ENCODE results near the gene EPYC. TPM values are rescaled to one million over a fixed set of nuclear protein-coding genes. Genes with fewer than 3 reads are reported as not detected.
"Not testable (repeated sequence)": the region's sequence is repeated elsewhere in the genome, so short reads cannot be mapped to it uniquely, and the experiment has no call there.

The EPYC gene
- total RNA-seq, 1 experiment from 2014 or later = not detected

DNA sequence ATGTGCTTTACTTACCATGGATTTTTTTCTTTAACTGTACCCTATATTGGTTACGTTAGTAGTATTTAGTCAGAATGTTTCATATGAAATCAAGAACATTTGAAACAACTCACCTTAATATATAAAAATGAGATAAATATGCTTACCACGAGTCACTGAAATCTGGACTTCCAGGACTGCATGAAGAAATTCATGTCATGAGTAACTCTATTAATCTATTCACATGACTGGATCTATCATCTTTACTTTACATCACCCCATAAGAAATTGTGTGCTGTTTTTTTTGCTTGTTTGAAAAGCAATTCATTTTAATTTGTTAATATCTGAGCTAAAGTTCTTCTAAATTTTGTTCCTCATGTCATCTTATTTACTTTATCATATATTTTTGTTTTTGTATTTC is 5.2 kb downstream of the EPYC start:
- DNase-seq (ENCODE audit: low spot score) = no peak
- in situ Hi-C loops (cut with HindIII; ENCODE audit: low sequenced_read_pairs) = no loop called here

DNA sequence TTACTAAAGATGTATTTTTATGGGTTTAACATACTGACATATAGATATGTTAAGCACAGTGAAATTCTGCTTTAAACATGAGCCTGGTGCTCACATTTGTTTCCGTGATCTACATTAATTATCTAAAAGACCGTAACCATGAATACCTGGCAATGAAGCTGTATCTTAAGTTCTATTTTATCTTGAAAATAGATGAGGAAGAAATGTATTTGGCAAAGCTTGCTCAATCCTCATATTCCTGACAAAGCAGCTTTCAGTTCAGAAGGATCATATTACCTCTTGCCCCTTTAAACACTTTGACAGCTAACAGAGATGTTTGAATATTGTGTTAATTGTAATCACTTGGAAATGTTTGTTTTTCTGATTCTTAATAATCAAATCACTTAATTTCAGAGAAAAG is 9.8 kb downstream of the EPYC start:
- in situ Hi-C loops (cut with HindIII; ENCODE audit: low sequenced_read_pairs) = no loop called here
- no peak for DNase-seq (ENCODE audit: low spot score)

DNA sequence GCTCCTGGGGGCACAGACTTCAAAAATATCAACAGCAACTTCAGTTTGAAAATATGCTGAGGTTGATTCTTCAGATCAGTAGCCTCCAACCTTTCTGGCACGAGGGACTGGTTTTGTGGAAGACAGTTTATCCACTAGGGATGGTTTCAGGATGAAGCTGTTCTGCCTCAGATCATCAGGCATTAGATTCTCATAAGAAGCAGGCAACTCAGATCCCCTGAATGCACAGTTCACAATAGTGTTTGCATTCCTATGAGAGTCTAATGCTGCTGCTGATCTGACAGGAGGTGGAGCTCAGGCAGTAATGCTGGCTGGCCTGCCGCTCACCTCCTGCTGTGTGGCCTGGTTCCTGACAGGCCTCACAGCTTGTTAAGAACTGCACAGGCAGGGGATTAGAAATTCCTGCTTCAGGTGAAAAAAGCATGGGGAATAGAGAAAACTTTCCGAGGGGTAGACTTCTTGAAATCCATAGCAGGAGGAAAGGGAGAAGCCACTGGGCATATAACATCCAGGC is 12.8 kb downstream of the EPYC start:
- in situ Hi-C loops (cut with HindIII; ENCODE audit: low sequenced_read_pairs) = no loop called here

DNA sequence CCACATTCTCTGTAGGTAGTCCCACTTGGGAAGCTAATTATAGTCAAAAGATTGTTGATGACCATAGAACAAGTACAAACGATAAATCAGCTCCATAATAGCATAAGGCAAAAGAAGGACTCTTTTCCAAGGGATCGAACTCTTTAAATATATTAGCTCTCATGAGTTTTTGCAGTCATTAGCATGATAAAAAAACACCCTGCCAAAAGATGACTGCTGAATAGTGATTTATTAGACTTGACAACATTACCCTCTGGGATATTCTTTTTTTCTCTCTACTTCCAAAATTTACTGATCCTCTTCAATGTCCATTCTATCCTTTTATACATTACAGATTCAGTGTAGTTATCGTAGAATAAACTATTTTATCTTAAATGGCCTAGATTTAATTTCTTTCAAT is 14.2 kb downstream of the EPYC start:
- in situ Hi-C loops (cut with HindIII; ENCODE audit: low sequenced_read_pairs) = no loop called here

More for the DNA sequence above, 12.8 kb downstream of the EPYC start:
- peak; percentile 65 for DNase-seq (ENCODE audit: low spot score)

DNA sequence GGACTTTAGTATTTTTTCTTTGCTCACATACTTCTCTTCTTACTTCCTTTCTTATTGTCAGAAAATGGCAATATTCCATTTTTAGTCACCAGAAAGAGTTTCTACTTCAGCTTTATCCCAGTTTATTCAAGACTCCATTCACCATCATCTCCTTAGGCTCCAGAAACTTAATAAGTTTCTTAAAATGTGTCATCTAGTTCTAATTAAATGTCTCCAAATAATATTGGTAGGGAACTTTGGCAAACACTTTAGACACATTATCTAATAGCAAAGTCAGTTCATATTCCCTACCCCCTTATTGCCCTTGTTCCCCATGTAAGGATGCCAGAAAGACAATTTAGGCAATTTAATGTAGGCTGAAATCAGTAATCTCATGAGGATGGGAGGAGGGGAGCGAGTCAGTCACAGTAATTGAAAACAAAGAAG is 15.1 kb downstream of the EPYC start:
- in situ Hi-C loops (cut with HindIII; ENCODE audit: low sequenced_read_pairs) = no loop called here
- no peak for DNase-seq (ENCODE audit: low spot score)

More for the DNA sequence above, 14.2 kb downstream of the EPYC start:
- DNase-seq (ENCODE audit: low spot score) = no peak

DNA sequence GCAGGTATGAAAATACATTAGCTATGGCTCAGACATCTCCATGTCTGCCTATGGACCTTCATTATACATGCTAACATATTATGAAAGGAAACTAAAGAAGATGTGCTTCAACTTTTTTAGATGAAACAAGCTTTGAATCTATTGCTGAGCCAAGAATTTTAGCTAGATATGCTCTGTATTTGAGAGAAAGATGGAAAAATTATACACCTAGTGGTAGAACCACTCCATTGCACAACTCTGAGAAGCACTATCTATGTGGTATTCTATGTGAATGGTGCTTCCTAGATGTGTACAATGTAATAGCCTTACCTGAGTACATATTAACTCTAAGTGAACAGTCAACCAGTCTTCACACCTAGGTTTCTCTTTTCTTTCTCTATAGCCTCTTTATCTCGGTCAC is 17.3 kb downstream of the EPYC start:
- in situ Hi-C loops (cut with HindIII; ENCODE audit: low sequenced_read_pairs) = no loop called here
- DNase-seq (ENCODE audit: low spot score) = no peak

DNA sequence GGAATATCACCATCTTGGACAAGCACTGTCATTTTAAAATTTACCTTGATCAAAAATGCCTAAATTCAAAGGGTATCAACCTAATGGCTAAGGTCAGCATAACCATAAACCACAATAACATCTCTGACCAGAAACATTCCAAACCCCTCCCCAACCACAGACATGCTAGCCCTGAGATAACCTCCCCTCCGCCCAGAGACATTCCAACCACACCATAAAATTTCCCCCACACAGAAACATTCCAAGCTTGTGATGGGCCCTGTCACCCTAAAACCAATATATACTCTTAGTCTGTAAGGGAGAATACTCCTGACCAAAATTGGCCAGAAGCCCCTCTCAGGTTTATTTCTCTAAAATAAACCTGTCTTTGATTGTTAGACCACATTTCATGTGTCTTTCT is 17.7 kb downstream of the EPYC start:
- in situ Hi-C loops (cut with HindIII; ENCODE audit: low sequenced_read_pairs) = no loop called here
- DNase-seq (ENCODE audit: low spot score) = no peak

DNA sequence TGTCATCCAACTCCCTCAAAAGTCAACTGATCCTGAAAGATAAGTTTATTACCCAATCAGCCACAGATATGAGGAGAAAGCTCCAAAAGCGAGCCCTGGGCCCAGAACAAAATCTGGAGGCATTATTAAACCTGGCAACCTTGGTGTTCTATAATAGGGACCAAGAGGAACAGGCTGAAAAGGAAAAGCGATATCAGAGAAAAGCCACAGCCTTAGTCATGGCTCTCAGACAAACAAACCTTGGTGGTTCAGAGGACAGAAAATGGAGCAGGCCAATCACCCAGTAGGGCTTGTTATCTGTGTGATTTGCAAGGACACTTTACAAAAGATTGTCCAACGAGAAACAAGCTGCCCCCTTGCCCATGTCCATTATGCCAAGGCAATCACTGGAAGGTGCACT is 19.4 kb downstream of the EPYC start:
- in situ Hi-C loops (cut with HindIII; ENCODE audit: low sequenced_read_pairs); DNase-seq (ENCODE audit: low spot score): not testable (repeated sequence)

DNA sequence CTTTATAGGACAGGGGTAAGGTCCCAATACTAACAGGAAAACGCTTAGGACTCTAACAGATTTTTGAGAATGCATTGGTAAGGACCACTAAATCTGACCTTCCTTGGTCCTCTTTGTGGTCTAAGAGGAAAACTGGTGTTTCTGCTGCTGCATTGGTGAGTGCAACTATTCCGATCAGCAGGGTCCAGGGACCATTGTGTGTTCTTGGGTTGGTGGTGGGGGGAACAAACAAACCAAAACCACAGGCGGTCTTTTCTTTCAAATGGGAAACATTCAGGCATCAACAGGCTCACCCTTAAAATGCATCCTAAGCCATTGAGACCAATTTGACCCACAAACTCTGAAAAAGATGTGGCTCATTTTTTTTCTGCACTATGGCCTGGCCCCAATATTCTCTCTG is 20.7 kb downstream of the EPYC start:
- DNase-seq (ENCODE audit: low spot score) = no peak
- in situ Hi-C loops (cut with HindIII; ENCODE audit: low sequenced_read_pairs) = no loop called here

DNA sequence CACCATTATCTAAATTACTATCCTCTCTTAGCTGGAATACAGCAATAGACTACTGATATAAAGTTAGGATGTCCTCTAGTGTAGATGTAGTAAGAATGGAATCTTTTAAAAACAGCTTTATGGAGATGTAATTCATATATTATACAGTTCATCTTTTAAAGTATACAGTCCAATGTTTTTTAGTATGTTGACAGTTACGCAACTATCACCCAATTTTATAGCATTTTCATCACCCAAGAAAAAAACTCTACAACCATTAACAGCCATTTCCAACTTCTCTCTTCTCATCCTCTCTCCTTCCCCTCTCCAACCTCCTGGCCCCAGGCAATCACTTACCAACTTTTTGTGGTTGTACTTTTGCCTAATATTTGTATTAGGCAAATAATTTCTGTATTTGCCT is 22.6 kb downstream of the EPYC start:
- in situ Hi-C loops (cut with HindIII; ENCODE audit: low sequenced_read_pairs) = no loop called here
- DNase-seq (ENCODE audit: low spot score) = no peak

DNA sequence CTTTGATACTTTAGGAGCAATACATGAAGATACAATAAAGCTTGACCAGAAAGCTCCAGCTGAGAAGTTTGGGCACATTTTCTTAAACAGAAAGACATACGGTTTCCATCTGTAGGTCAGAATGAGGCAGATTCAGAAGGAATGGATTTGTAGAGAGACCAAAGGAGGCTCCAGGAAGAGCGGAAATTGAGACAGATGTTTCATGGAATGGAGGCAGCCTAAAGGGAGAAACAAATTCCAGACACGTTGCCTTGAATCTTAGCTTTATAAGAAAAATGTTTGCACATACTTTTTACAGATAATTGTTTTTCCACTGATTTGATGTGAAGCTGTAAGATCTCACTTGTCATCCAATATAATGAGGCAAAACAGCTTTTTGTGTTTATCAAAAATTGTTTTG is 24.8 kb downstream of the EPYC start:
- no peak for DNase-seq (ENCODE audit: low spot score)
- in situ Hi-C loops (cut with HindIII; ENCODE audit: low sequenced_read_pairs) = no loop called here

DNA sequence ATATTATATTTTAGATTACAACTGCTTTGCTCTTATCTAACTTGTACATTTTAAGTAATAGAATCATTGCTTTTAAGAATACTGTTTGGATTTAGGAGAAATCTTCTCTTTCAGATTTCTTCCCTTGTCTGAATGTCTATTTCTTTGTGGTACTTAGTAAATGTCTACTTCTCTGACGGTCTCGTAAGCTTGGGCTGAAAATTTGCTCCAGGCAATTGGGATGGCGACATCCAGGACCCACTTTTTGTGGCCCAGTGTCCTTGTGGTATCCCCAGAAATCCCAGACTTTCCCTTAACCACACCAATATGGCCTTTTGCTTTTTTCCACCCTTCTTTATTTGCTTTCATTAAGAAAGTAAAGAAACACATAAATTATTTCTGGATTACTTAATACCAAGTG is 25.8 kb downstream of the EPYC start:
- in situ Hi-C loops (cut with HindIII; ENCODE audit: low sequenced_read_pairs) = no loop called here

DNA sequence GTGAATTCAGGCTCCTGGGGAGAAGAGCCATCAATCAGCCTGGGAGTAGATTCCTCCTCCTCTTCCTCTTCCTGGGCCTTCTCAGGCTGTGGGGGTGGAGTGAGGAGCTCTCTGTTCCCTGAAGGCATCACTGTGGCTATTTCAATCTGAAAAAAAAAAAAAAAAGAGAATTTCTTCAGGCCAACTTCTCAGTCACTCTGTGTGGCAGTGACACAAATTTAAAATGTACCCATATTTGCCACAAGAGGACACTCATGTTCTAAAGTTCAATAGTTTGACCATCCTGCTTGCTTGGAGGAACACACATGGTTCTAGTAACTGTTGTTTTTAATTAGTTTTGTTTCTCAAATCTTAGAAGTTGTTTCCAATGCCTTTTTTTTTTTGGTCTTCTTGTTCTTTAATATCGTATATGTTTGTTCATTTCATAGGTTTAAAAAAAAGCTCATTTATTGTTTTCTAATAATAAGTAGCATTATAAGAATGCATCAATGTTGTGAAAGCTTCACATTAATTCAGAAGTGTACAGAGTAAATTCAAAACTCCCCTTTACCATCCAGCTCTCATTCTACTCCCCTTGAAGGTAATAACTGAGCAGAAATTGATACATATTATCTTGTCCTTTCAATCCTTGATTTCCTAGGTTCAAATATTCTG is 26.5 kb downstream of the EPYC start:
- peak; percentile 67 for DNase-seq (ENCODE audit: low spot score)

More for the DNA sequence above, 25.8 kb downstream of the EPYC start:
- DNase-seq (ENCODE audit: low spot score) = no peak

DNA sequence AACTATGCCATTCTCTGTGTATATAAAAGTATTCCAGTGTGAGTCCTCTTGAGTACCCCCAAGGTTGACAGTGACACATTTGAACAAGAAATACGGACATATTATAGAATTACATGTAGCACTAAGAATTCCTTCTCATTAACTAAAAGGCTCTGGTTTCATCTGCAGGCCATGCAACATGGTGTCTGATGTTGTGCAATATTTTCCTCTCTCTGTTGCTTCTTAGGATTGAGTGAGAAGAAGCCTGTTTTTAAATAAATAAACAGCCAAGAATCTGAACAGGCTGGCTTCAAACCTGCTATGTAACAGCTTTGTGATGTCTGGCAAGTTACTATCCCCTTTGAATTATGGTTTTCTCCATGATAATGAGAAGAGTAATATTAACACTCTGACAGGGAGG is 27.5 kb downstream of the EPYC start:
- in situ Hi-C loops (cut with HindIII; ENCODE audit: low sequenced_read_pairs) = no loop called here
- DNase-seq (ENCODE audit: low spot score) = no peak

More for the DNA sequence above, 26.5 kb downstream of the EPYC start:
- in situ Hi-C loops (cut with HindIII; ENCODE audit: low sequenced_read_pairs) = no loop called here

DNA sequence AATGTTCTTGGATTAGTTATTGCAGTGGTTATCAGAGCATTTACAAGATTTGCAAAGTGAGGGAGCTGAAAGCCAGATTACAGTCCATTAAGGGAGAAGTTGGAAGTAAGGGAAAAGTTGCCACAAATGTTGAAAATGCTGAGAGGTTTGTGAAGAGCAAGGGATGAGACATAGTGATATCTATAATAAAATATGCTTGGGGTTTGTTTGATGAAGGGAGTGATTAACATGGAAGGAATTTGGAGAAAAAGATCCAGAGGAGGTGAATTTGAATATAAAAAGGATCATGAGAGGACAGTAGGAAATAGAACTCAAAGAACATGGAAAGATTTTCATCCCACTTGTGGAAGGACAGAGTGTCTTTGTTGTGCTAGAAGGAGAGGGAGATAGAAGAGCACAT is 30.5 kb downstream of the EPYC start:
- in situ Hi-C loops (cut with HindIII; ENCODE audit: low sequenced_read_pairs) = no loop called here
- no peak for DNase-seq (ENCODE audit: low spot score)

DNA sequence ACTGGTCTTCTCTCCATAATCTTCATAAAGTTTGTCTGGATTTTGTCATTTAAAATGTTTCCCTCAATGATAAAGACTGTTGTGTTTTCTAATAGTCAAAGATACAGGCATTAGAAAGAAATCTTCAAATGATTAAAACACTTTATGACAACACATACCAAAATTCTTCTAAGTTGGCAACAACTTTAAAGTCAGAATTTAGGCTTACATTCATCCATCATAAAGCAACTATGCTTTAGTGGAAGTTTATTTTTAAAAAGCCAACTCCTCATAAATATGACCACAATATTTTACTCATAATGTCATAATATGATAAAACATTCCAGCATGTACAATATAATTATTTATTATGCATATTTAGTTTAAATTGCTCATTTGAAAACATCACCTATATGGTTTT is 32.5 kb downstream of the EPYC start:
- DNase-seq (ENCODE audit: low spot score) = no peak
- in situ Hi-C loops (cut with HindIII; ENCODE audit: low sequenced_read_pairs) = no loop called here

DNA sequence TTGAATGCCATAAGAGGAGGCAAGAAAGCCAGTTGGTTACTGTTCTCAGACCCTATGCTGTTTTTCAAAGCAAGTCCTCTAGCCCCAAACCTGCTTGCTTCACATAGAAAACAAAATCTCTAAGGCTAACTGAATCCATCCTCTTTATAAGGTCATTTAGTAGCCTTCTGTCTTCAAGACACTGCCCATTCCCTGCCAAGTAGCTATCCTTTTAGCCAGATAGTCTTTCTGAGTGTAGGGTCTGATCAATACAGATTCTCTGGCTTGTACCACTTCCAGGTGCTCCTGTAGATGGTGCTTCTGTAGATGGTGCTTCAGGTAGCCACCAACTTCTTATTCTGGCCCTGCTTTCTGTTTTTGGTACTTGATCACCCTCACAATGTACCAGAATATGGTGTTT is 33.9 kb downstream of the EPYC start:
- in situ Hi-C loops (cut with HindIII; ENCODE audit: low sequenced_read_pairs) = no loop called here
- DNase-seq (ENCODE audit: low spot score) = no peak

DNA sequence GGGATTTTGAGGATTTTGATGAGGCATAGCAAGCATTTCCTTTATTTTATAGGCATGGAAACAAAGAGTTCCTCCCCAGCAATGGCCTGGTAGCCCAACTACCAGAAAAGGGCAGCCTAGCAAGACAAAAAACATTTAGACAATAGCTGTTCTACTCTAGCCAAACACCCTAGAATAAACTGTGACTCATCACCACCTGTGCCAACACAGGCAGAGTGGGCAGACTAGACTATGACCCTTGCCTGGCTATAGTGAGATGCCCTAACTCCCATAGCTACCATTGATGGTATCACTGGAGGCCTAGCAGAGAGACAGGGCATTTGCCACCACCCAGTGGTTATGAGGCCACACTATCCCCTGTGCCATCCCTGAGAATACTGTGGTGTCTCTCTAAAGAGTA is 34.3 kb downstream of the EPYC start:
- no peak for DNase-seq (ENCODE audit: low spot score)

DNA sequence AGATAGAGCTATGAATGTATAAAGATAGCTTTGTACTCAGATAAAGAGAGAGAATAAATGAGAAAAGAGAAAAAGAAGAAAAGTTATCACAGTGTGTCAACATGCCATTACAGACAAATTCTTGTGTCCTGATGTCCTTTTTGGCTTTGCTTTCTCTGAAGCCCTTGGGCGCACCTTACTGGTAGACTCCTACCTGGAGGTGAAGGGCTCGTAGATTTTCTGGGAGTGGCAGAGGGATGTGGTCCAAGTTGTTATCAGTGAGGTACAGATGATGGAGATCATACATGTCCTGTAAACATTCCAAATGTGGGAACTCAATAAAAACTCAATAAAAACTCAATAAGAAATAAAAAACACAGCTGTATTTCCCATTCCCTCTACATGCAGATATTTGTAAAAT is 34.9 kb downstream of the EPYC start:
- no peak for DNase-seq (ENCODE audit: low spot score)
- in situ Hi-C loops (cut with HindIII; ENCODE audit: low sequenced_read_pairs) = no loop called here

More for the DNA sequence above, 34.3 kb downstream of the EPYC start:
- in situ Hi-C loops (cut with HindIII; ENCODE audit: low sequenced_read_pairs) = no loop called here

DNA sequence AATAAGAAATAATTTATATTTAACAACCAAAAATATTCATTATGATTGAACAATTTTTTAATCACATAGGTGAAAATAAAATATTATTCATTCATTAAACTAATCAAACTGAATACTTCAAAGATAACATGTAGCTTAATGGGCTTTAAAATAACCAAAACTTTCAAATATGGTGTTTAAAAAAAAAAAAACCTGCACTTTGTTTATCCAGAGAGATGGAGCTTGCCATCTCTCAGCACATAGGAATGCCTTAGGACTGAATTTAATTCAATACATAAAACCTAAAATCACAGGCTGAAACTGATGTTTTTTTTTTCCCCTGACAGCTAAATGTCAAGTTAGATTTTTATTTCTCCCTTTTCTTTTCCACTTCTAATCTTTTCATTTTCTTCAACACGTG is 35.4 kb downstream of the EPYC start:
- DNase-seq (ENCODE audit: low spot score) = no peak
- in situ Hi-C loops (cut with HindIII; ENCODE audit: low sequenced_read_pairs) = no loop called here

DNA sequence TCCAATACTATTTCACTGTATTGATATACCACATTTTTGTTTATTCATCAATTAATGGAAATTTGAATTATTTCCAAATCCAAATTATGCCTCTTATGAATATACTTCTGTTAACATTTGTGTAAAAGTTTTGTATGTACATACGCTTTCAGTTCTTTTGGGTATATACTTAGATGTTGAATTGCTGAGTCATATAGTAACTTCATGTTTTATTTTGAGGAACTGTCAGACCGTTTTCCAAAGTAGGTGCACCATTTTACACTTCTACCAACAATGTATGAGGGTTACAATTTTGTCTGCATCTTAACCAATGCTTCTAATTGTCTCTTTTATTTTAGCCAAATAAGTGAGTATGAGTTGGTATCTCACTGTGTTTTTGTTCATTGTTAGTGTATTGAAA is 39.6 kb downstream of the EPYC start:
- no peak for DNase-seq (ENCODE audit: low spot score)
- in situ Hi-C loops (cut with HindIII; ENCODE audit: low sequenced_read_pairs) = no loop called here

Measured in G401 (cell line).